Measurements from ENCODE around the gene CEP164.

The CEP164 gene

DNA sequence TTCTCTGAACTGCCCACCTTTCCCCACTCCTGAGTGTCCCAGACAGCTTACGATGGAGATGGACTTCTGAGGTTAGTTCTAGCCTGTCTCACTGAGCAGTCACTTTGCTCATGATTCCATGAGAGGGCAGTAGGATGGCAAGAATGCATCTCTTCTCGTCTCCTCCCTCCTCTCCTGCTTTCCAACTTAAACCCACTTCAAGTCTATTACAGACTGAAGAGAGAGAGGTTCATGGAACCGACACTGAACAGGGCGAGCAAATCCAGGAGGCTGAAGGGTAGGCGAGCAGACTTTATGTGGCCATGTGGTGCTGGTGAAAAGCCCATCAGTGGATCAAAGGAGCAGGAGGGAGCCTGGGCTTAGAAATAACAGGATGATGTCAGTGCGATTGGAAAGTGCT is 38.6 kb downstream of the CEP164 start:
- DNase-seq (ENCODE audit: low spot score) = no peak

DNA sequence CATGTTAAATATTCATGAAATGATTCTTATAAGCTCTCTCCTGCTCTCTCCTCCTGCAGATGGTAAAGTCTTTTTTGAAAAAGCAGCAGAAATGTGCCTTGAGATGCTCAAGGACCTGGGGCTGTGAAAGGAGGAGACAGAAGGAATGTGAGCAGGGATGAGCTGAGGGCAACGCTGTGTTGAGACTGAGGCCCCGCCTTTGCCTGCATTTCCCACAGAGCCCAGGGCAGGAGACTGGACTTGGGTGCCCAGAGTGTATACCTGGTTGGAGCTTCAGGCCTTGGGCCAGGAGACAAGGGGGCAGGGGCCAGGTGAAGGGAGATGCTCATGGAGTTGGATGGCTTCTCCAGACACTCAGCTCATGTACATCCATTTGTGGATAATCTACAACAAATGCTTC is 39.2 kb downstream of the CEP164 start:
- no peak for DNase-seq (ENCODE audit: low spot score)

DNA sequence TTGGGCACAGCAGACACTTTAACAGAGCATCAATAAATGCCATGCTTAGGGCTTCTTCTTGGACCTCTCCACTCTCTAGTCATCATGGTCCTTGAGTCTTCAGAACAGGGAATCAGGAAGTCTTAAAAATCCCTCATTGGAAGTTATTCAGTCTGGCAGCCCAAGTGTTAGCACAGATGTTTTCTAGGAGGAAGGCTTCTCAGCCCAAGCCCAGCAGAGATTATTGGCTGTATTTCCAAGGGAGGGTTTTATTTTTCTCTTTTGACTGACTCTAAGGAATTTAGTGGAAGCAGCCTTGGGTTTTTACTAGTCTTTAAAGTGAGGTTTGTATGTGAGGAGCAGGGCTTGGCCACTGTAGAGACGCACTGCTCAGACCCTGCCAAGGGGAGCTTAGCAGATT is 41.9 kb downstream of the CEP164 start:
- DNase-seq (ENCODE audit: low spot score) = no peak

GRCh38 chr11:117371453-117371852 is 43.8 kb downstream of the CEP164 start:
- DNase-seq (ENCODE audit: low spot score) = no peak

DNA sequence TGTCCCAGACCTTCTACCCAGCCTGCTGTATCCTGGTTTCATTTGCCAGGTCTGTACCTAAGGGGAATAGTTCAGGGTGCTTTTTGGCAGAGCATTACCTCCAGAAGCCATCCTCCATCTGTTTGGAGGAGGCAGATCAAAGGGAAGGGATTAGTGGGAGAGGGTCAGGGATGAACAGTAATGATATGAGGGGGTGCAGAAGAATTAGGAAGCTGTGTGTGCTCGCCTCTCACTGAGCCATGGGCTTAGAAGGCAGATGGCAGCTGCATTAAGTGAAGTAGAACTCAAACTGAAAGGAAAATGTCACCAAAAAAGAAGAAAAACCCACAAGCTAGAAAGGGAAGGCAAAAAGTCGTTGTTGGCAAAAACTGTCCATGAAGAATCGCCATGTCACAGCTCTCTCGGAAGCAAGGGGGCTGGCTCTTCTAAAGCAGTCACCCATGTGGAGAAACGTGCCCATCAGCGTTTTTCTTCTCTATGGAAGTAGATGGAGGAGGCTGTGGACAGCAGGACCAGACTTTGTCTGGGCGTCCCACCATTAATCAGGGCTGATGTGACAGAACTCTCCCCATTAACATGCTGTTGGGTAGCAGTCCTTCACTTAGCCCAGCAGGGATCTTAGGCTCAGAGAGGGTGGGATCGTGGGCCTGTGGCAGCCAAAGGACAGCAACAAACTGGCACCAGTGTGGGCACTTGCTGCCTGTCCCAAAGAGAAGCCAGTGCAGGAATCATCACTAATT is 46.8 kb downstream of the CEP164 start:
- no peak for DNase-seq (ENCODE audit: low spot score)

- no peak for DNase-seq (ENCODE audit: low spot score)
These were observed 48.3 kb downstream of the CEP164 start for GRCh38 chr11:117375960-117376359.

- no peak for DNase-seq (ENCODE audit: low spot score)
These were observed 48.9 kb downstream of the CEP164 start for GRCh38 chr11:117376517-117376916.

GRCh38 chr11:117378976-117379865 is 51.6 kb downstream of the CEP164 start:
- no peak for DNase-seq (ENCODE audit: low spot score)

DNA sequence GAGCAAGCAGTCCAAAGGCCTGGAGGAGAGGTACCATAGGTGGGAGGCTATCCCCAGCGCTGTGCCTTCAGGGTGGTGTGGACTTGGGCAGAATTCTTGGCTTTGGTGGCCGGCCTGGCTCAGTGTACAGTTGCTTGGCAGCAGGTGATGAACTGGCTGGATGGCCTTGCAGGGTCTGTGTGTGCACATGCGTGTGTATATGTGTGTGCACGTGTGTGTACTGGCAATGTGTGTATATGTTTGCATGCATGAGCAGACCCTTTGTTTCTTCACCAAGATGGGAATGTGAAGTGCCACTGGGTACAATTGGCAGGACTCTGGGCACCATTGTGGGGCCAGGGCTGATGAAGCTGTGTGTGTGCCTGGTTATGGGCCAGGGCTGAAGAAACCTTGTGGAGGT is 53.0 kb downstream of the CEP164 start:
- DNase-seq (ENCODE audit: low spot score) = no peak

DNA sequence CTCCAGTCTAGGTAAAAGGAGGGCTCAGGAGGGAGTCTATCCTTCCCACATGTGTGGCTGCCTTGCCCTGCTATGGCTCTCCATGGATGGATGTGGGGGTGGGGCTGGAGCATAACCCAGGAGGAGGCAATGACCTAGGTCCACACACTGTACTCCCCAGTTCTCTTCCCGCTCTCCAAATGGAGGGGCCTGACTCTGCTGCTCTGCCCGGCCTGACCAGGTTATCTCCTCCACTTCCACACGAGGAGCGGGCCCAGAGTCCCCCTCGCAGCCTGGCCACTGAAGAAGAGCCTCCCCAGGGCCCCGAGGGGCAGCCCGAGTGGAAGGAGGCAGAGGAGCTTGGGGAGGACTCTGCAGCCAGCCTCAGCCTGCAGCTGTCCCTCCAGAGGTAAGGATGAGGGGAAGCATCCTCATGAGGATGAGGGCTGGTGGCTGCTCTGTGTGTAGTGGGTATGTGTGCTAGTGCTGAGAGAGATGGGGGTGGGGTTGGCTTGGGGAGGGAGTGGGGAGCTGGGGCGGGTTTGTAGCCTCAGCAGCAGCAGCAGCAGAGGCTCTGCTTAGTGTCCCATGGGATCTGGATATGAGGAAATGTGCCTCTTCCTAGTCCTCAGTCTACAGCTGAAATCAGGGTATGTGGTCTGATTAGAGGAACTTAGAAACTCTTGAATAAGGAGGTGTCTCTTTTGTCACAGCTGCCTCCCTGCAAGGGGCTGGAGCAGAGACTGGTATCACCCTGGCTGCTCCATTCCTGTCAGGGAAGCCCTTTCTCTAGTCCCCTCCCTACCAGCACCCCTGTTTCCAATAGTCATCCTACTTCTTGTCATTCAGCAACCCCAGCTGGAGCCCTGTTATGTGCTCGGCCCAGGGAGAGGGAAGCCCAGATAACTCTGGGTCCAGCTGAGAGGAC is 54.1 kb downstream of the CEP164 start:
- no peak for DNase-seq (ENCODE audit: low spot score)

DNA sequence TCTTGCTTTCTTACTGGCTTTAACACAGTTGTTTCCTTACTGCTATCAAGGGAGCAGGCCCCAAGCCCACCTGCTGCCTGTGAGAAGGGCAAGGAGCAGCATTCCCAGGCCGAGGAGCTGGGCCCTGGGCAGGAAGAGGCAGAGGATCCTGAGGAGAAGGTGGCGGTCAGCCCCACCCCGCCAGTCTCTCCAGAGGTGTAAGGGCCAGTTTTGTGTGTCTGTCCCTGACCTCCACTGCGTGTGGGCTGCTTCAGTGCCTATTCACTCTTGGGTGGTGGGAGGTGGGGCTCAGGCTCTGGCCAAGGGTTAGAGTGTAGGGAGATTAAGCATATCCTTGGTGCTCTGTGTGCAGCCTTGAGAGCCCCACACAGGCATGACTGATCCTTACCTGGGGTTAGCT is 55.1 kb downstream of the CEP164 start:
- DNase-seq (ENCODE audit: low spot score) = no peak

- peak; percentile 95 for DNase-seq (ENCODE audit: low spot score)
These were observed 56.4 kb downstream of the CEP164 start for GRCh38 chr11:117384045-117384444.

- DNase-seq (ENCODE audit: low spot score) = no peak
These were observed 57.8 kb downstream of the CEP164 start for GRCh38 chr11:117385471-117385870.

DNA sequence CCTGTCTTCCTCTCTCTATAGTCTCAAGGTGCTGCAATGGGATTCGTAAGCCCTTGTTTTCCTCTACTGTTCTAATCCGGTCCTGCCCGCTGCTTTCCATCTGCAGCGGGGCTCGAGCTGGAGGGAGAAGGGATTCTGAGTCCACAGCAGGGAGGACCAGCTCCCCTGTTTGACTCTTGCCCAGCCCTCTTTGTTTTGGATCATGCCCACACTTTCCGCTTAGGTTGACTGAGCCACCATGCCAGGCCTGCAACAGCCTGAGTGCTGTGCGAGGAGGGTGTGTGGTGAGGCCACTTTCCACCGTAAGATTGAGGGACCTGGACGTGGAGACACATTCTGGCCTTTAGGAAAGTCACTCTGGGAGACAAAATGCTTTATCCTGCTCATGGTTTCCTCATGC is 58.3 kb downstream of the CEP164 start:
- no peak for DNase-seq (ENCODE audit: low spot score)

DNA sequence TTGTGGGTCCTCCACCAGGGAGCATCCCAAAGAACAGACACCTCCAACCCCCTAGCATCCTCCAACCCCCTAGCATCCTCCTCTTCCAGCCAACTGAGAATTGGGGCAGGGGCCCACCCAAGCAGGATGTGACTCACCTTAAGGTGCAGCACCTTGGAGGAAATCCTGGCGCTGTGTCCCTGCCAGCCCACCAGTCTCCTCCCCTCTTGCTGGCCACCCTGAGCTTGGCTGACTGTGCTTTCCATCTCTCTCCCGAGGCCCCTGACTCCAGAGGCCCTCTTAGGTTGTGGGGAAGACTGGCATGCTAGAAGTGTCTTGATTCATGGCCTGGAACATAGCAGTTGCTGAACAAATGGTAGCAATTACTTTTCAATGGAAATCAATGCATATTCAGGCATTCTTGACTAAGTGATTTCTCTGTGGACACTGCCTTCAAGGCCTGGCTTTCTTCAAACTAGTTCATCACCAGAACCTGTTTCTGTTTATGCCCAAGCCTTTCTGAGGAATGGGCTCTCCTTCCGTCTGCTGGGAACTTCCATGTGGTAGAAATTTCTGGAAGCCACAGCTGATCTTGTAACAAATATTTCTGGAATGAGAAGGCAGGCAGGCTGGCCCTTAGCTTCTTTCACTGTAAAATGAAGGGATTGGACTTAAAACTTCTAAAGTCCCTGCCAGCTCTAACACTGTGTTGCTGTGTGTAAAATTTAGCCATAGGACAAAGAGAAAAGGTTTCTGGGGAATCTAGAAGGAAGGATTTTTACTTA is 60.5 kb downstream of the CEP164 start:
- peak; percentile 14 for DNase-seq (ENCODE audit: low spot score)

GRCh38 chr11:117390743-117391142 is 63.1 kb downstream of the CEP164 start:
- DNase-seq (ENCODE audit: low spot score) = no peak

DNA sequence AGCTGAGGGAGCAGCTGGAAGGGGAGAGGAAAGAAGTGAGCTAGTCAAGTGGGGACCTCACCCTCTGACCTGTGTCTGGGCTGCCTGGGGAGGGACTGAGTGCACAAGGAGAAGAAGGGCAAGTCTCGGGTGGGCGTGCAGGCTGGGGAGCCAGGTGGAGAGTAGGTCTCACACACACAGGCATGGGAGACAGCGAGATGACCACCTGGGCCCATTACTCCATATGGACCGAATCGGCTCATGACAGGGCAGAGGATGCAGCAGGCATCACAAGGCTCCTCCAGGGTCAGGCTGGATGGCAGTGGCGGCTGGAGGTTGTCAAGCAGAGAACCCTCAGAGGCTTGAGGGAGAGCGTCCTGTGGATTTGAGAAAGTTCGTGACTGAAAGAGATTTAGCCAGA is 63.5 kb downstream of the CEP164 start:
- DNase-seq (ENCODE audit: low spot score) = no peak

GRCh38 chr11:117392001-117392690 is 64.5 kb downstream of the CEP164 start:
- DNase-seq (ENCODE audit: low spot score) = no peak

DNA sequence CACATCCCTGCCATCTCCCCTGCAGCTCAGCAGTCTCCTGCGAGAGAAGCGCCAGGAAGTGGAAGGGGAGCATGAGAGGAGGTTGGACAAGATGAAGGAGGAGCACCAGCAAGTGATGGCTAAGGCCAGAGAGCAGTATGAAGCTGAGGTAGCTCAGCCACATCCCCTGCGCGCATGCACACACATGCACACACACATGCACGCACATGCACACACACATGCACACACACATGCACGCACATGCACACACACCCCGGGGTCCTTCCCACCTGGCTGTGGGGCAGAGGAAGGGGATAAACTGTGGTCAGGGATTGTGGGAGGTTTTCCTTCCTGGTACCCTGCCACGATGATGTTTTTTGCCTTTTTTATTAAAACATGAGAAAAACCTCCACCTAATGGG is 65.3 kb downstream of the CEP164 start:
- DNase-seq (ENCODE audit: low spot score) = no peak

DNA sequence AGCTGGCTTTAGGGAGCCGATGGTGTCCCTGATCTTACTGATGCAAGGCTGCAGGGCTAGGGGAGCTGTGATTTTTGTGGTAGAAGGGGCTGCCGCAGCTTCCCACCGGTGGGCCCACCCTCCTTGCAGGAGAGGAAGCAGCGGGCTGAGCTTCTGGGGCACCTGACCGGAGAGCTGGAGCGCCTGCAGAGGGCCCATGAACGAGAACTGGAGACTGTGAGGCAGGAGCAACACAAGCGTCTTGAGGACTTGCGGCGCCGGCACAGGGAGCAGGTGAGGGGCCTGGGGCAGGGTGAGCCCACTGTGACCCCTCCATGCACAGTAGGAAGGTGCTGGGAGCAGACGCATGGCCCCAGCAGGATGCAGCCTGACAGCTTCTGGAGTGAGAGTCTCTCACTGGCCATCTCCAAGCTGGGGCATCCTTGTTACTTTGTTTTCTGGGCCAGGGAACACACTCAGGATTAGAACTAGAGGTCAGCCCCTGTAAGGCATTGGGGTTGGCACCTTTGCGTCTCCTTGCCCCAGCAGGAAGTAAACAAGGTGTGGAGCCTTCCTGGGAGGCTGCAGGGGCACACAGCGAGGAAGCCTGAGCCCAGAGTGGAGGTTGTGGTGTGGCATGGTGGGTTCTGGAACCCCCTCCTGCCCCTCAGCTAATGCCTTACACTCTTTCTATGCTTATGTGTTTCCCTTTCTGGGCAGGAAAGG is 66.7 kb downstream of the CEP164 start:
- no peak for DNase-seq (ENCODE audit: low spot score)
